ENCODE data around the gene TFDP1. TPM values are rescaled to one million over a fixed set of nuclear protein-coding genes. Genes with fewer than 3 reads are reported as not detected.

TFDP1 gene
- polyA plus RNA-seq, 3 donors = 30.3 to 54.0 (median 37.6) TPM

- Histone ChIP-seq H2AFZ (ENCODE audit: insufficient read depth, low read depth, low read length, poor library complexity, severe bottlenecking) (no peak overlapping the region), H3K36me3 (replicated peaks in 1 of 2; ENCODE audit: control insufficient read depth in 1 of 2, insufficient read depth in 2 of 2, low read length in 2 of 2) (peaks cover 18 to 26% of the 10 kb centered on the region in 2 donors), H3K9ac (ENCODE audit: insufficient read depth, low read length, poor library complexity, severe bottlenecking) (no peak overlapping the region), H3K27me3 (ENCODE audit: control insufficient read depth in 2 of 2, insufficient read depth in 2 of 2, low read length in 2 of 2) (no peaks in the 10 kb centered on the region), H4K20me1 (ENCODE audit: insufficient read depth, low read length) (no peaks in the 10 kb centered on the region), H3K9me3 (replicated peaks in 1 of 2; ENCODE audit: control insufficient read depth in 1 of 2, insufficient read depth in 1 of 2, low read length in 2 of 2) (peaks cover 39 to 40% of the 10 kb centered on the region in 2 donors), H3K4me1 (ENCODE audit: control insufficient read depth in 1 of 2, insufficient read depth in 2 of 2, low read length in 2 of 2) (no peaks in the 10 kb centered on the region), H3K27ac (ENCODE audit: low read depth in 1 of 2, low read length in 2 of 2) (no peak overlapping the region), H3K4me3 (replicated peaks in 1 of 3; ENCODE audit: low read depth in 2 of 3, low read length in 3 of 3) (no peak overlapping the region), H3K79me2 (ENCODE audit: insufficient read depth, low read length) (no peaks in the 10 kb centered on the region), H3K4me2 (replicated peaks; ENCODE audit: extremely low read depth, low read length, poor library complexity, severe bottlenecking) (no peak overlapping the region)
- H3K27ac Mint-ChIP-seq = no peak overlapping the region
- no peak for DNase-seq
- no peak for TF ChIP-seq CTCF (IDR thresholded peaks at IDR 0.05)
- intact Hi-C loops (cut with micrococcal nuclease) = no loop called here
- peaks cover 7% of the 10 kb centered on the region for H3K4me1 Mint-ChIP-seq
- peaks cover 1 to 9% (median 6%) of the 10 kb centered on the region in 3 donors for H3K27me3 Mint-ChIP-seq (ENCODE audit: low read depth in 3 of 3)
- peaks cover 24 to 28% of the 10 kb centered on the region in 2 donors for H3K36me3 Mint-ChIP-seq
- WGBS (ENCODE audit: insufficient coverage) = no CpG with 5 or more reads among the region's 1 CpG
- H3K9me3 Mint-ChIP-seq = peaks cover 39 to 62% (median 60%) of the 10 kb centered on the region in 7 donors
- H3K4me3 Mint-ChIP-seq = no peak overlapping the region
Observed at GRCh38 chr13:113644800-113645199, 60.2 kb downstream of the TFDP1 start.

- no peak for DNase-seq
- Mint-ChIP-seq H3K9me3 (peaks cover 34 to 62% (median 55%) of the 10 kb centered on the region in 7 donors), H3K36me3 (peaks cover 19 to 22% of the 10 kb centered on the region in 2 donors), H3K4me1 (peaks cover 7% of the 10 kb centered on the region), H3K27ac (no peak overlapping the region), H3K27me3 (ENCODE audit: low read depth in 3 of 3) (peaks cover 1 to 11% (median 6%) of the 10 kb centered on the region in 3 donors), H3K4me3 (no peak overlapping the region)
- Histone ChIP-seq H3K27me3 (ENCODE audit: control insufficient read depth in 2 of 2, insufficient read depth in 2 of 2, low read length in 2 of 2) (no peaks in the 10 kb centered on the region), H2AFZ (ENCODE audit: insufficient read depth, low read depth, low read length, poor library complexity, severe bottlenecking) (no peak overlapping the region), H3K4me2 (replicated peaks; ENCODE audit: extremely low read depth, low read length, poor library complexity, severe bottlenecking) (no peak overlapping the region), H3K4me3 (replicated peaks in 1 of 3; ENCODE audit: low read depth in 2 of 3, low read length in 3 of 3) (no peak overlapping the region), H4K20me1 (ENCODE audit: insufficient read depth, low read length) (no peaks in the 10 kb centered on the region), H3K4me1 (ENCODE audit: control insufficient read depth in 1 of 2, insufficient read depth in 2 of 2, low read length in 2 of 2) (no peaks in the 10 kb centered on the region), H3K27ac (ENCODE audit: low read depth in 1 of 2, low read length in 2 of 2) (no peak overlapping the region), H3K9me3 (replicated peaks in 1 of 2; ENCODE audit: control insufficient read depth in 1 of 2, insufficient read depth in 1 of 2, low read length in 2 of 2) (peaks cover 36 to 40% of the 10 kb centered on the region in 2 donors), H3K9ac (ENCODE audit: insufficient read depth, low read length, poor library complexity, severe bottlenecking) (no peak overlapping the region), H3K36me3 (replicated peaks in 1 of 2; ENCODE audit: control insufficient read depth in 1 of 2, insufficient read depth in 2 of 2, low read length in 2 of 2) (peaks cover 12 to 21% of the 10 kb centered on the region in 2 donors), H3K79me2 (ENCODE audit: insufficient read depth, low read length) (no peaks in the 10 kb centered on the region)
- TF ChIP-seq CTCF (IDR thresholded peaks at IDR 0.05) = no peak
- intact Hi-C loops (cut with micrococcal nuclease) = no loop called here
- 95% methylated on average over 7 of the region's 9 CpGs for WGBS (ENCODE audit: insufficient coverage)
Observed at GRCh38 chr13:113645329-113645728, 60.8 kb downstream of the TFDP1 start.

Measured in CD14-positive monocyte (primary cell).